SIG-M5 (cell line): ENCODE results near the gene TOM1L2.
"Not testable (repeated sequence)": the region's sequence is repeated elsewhere in the genome, so short reads cannot be mapped to it uniquely, and the experiment has no call there.

Experiments used
- DNase-seq: peaks from one replicate; lab custom pipeline; 2025; lab: John Stamatoyannopoulos, UW

Gene TOM1L2

GRCh38 chr17:17924131-17924856, 47.9 kb downstream of the TOM1L2 start:
- DNase-seq: no peak

- DNase-seq: no peak
Observed at GRCh38 chr17:17922070-17922614, 50.1 kb downstream of the TOM1L2 start.

GRCh38 chr17:17921192-17922069, 50.8 kb downstream of the TOM1L2 start:
- no peak for DNase-seq

- DNase-seq: no peak
Observed at GRCh38 chr17:17919169-17920107, 52.8 kb downstream of the TOM1L2 start.

GRCh38 chr17:17917394-17917793, 54.8 kb downstream of the TOM1L2 start:
- DNase-seq: no peak

GRCh38 chr17:17915183-17915582, 57.0 kb downstream of the TOM1L2 start:
- no peak for DNase-seq

GRCh38 chr17:17913695-17914332, 58.4 kb downstream of the TOM1L2 start:
- no peak for DNase-seq

- not testable (repeated sequence) for DNase-seq
Observed at GRCh38 chr17:17912336-17912735, 59.9 kb downstream of the TOM1L2 start.

GRCh38 chr17:17911001-17911613, 61.1 kb downstream of the TOM1L2 start:
- DNase-seq: no peak

GRCh38 chr17:17910060-17910459, 62.1 kb downstream of the TOM1L2 start:
- DNase-seq: no peak

GRCh38 chr17:17909078-17909477, 63.1 kb downstream of the TOM1L2 start:
- no peak for DNase-seq

GRCh38 chr17:17907469-17907868, 64.7 kb downstream of the TOM1L2 start:
- no peak for DNase-seq

GRCh38 chr17:17906418-17907215, 65.6 kb downstream of the TOM1L2 start:
- no peak for DNase-seq

- DNase-seq: no peak
Observed at GRCh38 chr17:17905036-17905320, 67.2 kb downstream of the TOM1L2 start.

GRCh38 chr17:17904166-17905035, 67.8 kb downstream of the TOM1L2 start:
- DNase-seq: no peak

GRCh38 chr17:17902877-17903276, 69.3 kb downstream of the TOM1L2 start:
- DNase-seq: no peak

- no peak for DNase-seq
Observed at GRCh38 chr17:17902376-17902775, 69.8 kb downstream of the TOM1L2 start.

GRCh38 chr17:17900615-17901520, 71.3 kb downstream of the TOM1L2 start:
- DNase-seq: no peak
